ENCODE results near the gene BRME1.
A peak's percentile ranks its signal among the peaks of the same experiment; 100 is the strongest.

Gene BRME1

DNA sequence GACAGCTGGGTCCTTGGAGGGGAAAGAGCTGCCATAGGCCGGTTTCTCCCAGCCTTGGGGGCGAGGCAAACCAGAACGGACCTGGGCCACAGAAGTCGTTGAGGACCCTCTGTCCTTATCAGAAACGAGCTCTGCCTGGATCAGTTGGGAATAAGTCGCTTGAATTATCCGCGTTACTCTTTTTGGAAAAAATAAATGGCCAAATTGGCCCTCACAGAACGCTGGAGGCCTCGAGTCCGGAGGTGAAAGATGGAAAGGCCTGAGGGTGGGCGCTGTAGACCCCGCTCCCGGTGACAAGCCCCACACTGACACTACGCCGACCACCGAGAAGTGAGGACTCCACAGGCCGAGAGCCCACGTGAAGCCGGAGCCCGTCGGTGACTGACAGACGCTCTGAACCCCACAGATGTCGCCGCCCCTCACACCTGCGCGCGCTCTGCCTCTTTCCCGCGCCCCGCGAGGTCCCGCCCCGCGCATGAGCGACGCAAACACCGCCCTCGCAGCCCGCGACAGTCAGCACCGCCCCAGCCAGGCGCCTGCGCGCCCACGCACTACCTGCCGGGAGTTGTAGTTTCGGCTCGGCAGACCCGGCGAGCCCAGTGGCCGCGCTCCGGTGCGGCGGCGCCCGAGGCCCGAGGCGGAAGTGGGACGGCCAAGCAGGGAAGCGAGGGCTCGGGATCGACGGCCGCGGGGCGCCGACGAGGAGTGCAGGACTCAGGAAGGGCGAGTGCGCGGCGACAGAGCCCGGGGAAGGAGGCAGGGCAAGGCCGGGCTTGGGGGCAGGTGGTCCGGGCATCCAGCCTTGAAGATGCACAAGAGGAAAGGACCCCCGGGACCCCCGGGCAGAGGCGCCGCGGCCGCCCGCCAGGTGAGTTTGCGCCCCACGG is at the start of gene BRME1, which contains the start of gene CC2D1A:
Gene BRME1 (minus strand): TSS at position 484 of the 887 bp plus-strand sequence. CDS start 1,225 bp downstream, outside the sequence.
Gene CC2D1A (plus strand): TSS at position 568 of the 887 bp plus-strand sequence. CDS start 241 bp downstream, at position 809.
- TF ChIP-seq, protein P1, sequence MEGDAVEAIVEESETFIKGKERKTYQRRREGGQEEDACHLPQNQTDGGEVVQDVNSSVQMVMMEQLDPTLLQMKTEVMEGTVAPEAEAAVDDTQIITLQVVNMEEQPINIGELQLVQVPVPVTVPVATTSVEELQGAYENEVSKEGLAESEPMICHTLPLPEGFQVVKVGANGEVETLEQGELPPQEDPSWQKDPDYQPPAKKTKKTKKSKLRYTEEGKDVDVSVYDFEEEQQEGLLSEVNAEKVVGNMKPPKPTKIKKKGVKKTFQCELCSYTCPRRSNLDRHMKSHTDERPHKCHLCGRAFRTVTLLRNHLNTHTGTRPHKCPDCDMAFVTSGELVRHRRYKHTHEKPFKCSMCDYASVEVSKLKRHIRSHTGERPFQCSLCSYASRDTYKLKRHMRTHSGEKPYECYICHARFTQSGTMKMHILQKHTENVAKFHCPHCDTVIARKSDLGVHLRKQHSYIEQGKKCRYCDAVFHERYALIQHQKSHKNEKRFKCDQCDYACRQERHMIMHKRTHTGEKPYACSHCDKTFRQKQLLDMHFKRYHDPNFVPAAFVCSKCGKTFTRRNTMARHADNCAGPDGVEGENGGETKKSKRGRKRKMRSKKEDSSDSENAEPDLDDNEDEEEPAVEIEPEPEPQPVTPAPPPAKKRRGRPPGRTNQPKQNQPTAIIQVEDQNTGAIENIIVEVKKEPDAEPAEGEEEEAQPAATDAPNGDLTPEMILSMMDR (conservative IDR thresholded peaks at IDR 0.05; ENCODE audit: low read length) = no peak
- peak; percentile 76 for DNase-seq (ENCODE audit: low read depth)
- H3K4me3 ChIP-seq (ENCODE audit: low read length) = peak within 1 kb of the TSS; percentile 78

DNA sequence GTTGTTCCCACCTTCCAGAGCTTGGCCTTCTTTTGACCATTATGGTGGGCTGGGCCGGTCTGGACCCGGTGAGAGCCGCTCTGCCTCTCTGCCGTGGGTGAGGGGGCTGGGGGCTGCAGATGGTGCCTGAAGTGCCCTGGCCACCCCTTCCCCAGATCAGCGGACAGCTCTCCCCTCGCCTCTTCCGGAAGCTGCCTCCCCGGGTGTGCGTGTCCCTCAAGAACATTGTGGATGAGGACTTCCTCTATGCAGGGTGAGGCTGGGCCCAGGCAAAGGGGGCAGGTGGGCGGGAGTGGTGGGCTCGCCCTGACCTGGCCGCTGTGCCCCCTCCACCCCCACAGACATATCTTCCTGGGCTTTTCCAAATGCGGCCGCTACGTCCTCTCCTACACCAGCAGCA is 48.3 kb upstream of the BRME1 start:
- no peak overlapping the region for H3K4me3 ChIP-seq (ENCODE audit: low read length)

DNA sequence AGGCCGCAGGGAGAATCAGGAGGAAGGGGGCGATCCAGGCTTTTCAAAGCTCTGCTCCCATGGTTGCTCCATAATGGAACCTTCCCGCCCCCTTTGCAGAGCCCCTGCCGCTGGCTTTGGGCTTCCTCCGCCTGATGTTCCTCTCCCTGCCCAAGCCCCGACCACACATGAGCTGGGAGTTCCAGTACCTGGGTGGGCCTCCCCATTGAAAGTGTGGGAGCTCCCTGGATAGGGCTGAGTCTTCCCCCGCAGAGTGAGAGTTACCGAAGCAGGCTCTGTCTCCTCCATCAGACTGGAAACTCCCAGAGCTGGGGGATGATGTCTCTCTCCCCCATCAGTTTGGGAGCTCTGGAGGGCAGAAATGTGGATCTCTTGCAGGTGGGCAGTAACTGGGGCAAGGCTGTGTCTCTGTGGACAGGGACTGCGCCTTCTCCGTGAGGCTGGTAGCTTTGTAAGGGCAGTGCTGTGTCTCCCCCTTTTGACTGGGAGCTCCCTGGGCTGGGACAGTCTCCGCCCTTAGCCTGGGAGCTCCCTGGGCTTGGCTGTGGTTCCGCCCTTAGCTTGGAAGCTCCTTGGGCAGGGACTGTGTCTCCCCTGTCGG is 47.1 kb upstream of the BRME1 start:
- TF ChIP-seq, protein P1 (conservative IDR thresholded peaks at IDR 0.05; ENCODE audit: low read length) = peak; percentile 39
- peak; percentile 74 for DNase-seq (ENCODE audit: low read depth)

More for the DNA sequence above, 48.3 kb upstream of the BRME1 start:
- DNase-seq (ENCODE audit: low read depth) = no peak
- TF ChIP-seq, protein P1 (conservative IDR thresholded peaks at IDR 0.05; ENCODE audit: low read length) = no peak

DNA sequence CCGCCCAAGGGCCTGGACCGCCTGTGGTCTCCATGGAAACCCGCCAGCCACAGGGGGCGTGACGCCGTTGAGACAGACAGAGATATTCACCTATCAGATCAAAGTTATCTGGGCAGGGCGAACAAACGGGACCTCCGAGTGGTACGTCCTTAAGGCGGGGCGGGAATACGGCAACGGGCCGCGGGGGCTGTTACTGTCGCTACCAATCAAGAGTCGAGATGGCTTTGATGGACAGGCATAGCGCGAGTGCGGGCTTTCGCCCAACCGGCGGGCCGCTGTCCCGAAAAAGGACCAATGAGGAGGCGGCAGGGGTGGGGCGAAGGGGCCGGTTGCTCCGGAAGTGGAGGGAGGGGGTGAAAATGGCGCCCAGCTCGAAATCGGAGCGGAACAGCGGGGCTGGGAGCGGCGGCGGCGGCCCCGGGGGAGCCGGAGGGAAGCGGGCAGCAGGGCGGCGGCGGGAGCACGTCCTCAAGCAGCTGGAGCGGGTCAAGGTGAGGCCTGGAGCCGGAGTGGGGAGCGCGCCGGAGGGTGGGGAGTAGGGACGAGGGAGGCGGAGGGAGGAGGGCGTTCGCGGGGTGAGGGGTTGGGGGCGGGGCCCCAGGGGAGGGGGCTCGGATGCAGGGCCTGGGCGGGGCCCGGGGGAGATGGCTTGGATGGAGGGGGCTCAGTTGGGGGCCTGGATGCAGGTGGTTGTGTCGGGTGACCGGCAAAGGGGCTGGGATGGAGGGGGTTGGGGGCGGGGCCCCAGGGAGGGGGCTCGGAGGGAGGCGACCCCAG is 46.4 kb upstream of the BRME1 start, which contains the start of gene DCAF15:
Gene DCAF15 (plus strand): TSS at position 356 of the 777 bp plus-strand sequence. CDS start 4 bp downstream, at position 360.
- DNase-seq (ENCODE audit: low read depth) = peak; percentile 100
- H3K4me3 ChIP-seq (ENCODE audit: low read length) = peak within 1 kb of the TSS; percentile 85
- TF ChIP-seq, protein P1 (conservative IDR thresholded peaks at IDR 0.05; ENCODE audit: low read length) = no peak

More for the DNA sequence above, 47.1 kb upstream of the BRME1 start:
- peak overlapping the region; percentile 85 for H3K4me3 ChIP-seq (ENCODE audit: low read length)

DNA sequence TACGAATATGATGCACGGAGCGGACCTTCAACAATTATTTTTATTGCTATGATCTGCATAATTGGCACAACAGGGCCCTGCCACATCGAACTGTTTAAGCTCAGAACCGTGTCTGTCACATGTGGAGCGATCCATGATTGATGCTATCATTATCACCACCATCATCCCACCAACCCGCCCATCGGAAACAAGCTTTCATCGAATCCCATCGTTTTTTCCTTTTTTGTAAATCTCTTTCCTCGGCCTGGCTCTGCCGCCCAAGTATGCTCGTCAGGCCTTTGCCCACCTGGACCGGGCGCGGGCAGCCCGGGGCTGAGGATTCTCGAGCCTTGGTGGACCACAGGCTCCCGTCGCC is 45.9 kb upstream of the BRME1 start:
- H3K4me3 ChIP-seq (ENCODE audit: low read length) = peak overlapping the region; percentile 67
- TF ChIP-seq, protein P1 (conservative IDR thresholded peaks at IDR 0.05; ENCODE audit: low read length) = no peak
- DNase-seq (ENCODE audit: low read depth) = no peak

DNA sequence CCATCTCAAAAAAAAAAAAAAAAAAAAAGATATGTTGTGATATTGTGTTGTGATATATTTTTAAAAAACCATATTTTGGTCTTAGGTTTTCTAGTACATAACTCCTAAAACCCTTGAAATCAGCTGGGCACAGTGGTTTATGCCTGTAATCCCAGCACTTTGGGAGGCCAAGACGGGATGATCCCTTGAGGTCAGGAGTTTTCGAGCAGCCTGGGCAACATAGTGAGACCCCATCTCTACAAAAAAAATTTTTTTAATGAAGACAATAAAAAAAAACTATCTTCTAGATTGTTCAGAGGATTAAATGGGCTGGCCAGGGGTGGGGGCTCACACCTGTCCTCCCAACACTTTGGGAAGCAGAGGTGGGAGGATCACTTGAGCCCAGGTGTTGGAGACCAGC is 45.1 kb upstream of the BRME1 start:
- TF ChIP-seq, protein P1 (conservative IDR thresholded peaks at IDR 0.05; ENCODE audit: low read length) = no peak
- no peak for DNase-seq (ENCODE audit: low read depth)
- no peak overlapping the region for H3K4me3 ChIP-seq (ENCODE audit: low read length)
